GM10248 (cell line): ENCODE results near the gene PHLDA1.

Experiments used
- CTCF ChIA-PET: fragments of 300-600 bp; sonication (Branson Sonifier 250); formaldehyde crosslinking; extraction: SDS; loops from one replicate; lab custom pipeline; 2021; ENCODE audit warnings: antibody characterized with exemption; lab: Yijun Ruan, JAX
- POLR2A ChIA-PET: fragments of 350-650 bp; sonication (Branson Sonifier 250); formaldehyde crosslinking; extraction: SDS; loops from one replicate; lab custom pipeline; 2020; ENCODE audit warnings: antibody characterized with exemption; lab: Yijun Ruan, JAX
- DNase-seq: peaks from one replicate; pipeline ENCODE4 v3.0.0; 2012; ENCODE audit errors: extremely low spot score
- TF ChIP-seq, protein P1 (sequence below): IDR thresholded peaks from 2 replicates; pipeline ENCODE4 v1.5.1; 2012; ENCODE audit warnings: mild to moderate bottlenecking, low read depth; ENCODE audit errors: extremely low read depth, missing control alignments, control extremely low read depth

The PHLDA1 gene

DNA sequence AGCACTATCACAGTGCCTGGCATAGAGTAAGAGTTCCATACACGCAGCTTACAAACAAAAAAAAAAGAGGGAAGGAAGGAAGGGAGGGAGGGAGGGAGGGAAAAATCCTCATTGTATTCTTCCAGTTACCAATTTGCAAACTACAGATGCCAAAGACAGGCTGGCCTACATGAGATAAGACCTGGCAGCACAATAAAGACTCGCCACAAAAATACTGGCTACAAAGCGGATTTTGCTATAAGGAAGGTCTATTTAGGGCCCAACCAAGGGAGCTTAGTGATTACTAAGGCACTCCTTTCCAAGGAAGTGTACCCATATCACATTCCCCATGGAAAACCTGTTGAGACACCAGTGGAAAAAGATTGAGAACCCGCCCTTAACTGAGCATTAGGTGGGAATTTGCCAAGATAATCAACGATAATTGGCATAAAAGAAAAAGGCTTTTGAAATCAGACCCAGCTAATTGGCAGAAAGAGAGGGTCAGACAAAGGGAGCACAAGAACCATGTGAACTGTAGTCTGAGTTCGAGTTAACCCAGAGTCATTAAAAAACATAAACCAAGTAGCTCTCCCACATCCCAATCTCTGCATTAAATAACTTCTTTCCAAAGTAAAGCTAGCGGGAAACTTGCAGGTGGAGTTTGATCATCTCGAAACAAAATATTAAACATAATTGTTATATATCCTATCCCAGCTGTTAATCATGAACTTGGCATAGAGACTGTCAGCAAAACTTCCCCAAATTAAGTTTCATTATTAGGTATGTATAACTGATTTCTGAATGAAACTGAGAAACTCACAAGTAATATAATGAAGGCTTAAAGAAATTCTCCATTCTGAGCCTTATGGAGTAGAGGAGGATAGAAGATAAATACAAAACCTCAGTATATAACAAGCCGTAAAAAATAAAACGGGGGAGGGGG lies 50.1 kb downstream of the PHLDA1 start:
- TF ChIP-seq, protein P1, sequence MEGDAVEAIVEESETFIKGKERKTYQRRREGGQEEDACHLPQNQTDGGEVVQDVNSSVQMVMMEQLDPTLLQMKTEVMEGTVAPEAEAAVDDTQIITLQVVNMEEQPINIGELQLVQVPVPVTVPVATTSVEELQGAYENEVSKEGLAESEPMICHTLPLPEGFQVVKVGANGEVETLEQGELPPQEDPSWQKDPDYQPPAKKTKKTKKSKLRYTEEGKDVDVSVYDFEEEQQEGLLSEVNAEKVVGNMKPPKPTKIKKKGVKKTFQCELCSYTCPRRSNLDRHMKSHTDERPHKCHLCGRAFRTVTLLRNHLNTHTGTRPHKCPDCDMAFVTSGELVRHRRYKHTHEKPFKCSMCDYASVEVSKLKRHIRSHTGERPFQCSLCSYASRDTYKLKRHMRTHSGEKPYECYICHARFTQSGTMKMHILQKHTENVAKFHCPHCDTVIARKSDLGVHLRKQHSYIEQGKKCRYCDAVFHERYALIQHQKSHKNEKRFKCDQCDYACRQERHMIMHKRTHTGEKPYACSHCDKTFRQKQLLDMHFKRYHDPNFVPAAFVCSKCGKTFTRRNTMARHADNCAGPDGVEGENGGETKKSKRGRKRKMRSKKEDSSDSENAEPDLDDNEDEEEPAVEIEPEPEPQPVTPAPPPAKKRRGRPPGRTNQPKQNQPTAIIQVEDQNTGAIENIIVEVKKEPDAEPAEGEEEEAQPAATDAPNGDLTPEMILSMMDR: no peak
- ChIA-PET CTCF (interaction anchor here (0.6 to 1.6 kb wide), 5 partner anchors 9 to 590 kb away, joined by 3 to 4 read pairs (median 3); no protein-coding TSS in a partner anchor), POLR2A (interaction anchor here (1.3 kb wide), 1 partner anchor 50 kb away, joined by 4 read pairs; the partner anchor contains the start of gene PHLDA1)
- DNase-seq: peak; percentile 35

DNA sequence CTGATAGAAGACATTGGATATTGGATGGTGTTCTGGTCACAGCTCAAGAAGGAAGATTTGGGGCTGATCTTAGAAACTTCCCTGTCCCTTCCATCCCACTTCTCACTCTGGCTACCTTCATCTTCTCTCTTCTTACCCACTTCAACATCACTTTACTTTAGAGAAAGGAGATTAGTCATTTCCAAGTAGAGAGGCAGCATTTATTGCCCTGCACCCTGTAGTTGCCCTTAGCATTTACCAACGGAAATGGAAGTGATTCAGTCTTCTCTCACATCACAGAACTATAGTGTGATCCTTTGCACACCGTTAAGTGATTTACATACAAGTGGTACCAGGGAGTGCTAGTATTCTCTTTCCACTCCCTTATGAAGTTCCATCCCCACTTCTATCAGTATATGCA lies 52.4 kb downstream of the PHLDA1 start:
- TF ChIP-seq, protein P1: no peak
- ChIA-PET CTCF (interaction anchor here (1.0 to 2.2 kb wide), 3 partner anchors 34 to 62 kb away, joined by 4 to 6 read pairs (median 4); partner anchors contain the start of gene PHLDA1), POLR2A (no interaction called here)
- no peak for DNase-seq

DNA sequence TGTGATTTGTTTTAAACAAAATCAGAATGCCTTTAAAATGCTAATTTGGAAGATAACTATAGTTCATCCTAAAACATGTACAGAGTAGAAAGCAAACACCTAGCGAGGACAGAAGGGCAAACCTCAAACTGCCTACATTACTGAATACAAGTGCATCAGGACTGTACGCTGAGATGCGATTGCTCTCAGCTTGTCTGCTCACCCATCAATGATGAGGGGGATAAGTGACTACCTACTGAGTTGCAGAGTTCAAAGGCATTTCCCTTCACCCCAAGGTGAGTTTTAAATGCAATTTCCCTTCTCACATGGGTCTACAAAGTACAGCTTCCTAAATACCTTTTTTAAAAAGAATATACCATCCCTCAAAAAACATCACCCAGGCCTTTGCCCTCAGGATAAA lies 52.9 kb downstream of the PHLDA1 start:
- POLR2A ChIA-PET: no interaction called here
- TF ChIP-seq, protein P1: no peak
- CTCF ChIA-PET: interaction anchor here (1.8 to 2.2 kb wide), 3 partner anchors 22 to 53 kb away, joined by 4 to 6 read pairs (median 6); partner anchors contain the start of gene PHLDA1
- DNase-seq: no peak

DNA sequence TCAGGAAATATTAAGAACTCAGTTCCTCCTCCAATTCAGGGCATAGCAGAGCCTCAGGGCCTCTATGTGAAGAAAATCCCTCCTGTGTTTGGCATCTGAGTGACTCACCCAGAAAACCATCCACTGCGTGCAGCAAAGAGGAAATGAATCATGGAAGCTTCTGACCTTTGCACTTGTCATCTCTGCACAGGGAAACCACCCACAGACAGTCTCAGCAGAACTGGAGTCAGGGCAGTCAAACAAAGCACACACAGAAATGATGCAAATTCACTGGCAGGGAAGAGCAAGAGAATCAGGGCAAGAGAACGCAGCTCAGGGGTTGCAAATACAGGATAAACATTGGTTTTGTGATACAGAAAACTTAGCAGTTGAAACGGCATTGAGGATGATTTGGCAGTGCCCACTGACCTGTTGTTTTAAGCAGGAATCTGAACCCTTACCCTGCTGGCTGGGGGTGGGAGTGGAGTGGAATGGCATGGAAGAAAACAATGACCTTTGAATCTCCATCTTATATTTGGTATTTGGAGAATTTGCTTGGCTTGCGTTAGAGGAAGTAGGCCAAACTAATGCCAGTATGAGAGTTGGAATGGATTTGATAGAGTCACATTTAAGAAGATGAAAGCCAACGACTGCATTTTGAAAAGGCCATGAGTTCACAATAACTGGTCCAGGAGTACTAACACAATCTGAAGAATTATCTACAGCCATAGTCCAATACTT lies 53.5 kb downstream of the PHLDA1 start:
- TF ChIP-seq, protein P1: no peak
- CTCF ChIA-PET: interaction anchor here (1.8 to 2.2 kb wide), 3 partner anchors 22 to 54 kb away, joined by 4 to 6 read pairs (median 6); partner anchors contain the start of gene PHLDA1
- POLR2A ChIA-PET: no interaction called here
- peak; percentile 75 for DNase-seq

DNA sequence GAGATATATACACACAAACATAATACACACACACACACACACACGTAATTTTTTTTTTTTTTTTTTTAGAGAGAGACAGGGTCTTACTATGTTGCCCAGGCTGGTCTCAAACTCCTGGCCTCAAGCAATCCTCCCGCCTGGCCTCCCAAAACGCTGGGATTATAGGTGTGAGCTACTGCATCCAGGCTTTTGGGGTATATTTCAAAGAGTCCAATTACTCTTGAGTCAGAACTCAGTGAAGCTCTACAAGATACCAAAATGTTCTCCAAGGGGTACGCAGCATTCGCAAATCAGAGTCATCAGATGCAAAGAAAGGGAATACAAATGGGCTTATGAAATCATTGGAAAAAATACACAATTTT lies 54.0 kb downstream of the PHLDA1 start:
- ChIA-PET CTCF (interaction anchor here (1.9 to 2.2 kb wide), 2 partner anchors 23 to 54 kb away, joined by 6 read pairs; partner anchors contain the start of gene PHLDA1), POLR2A (interaction anchor here (0.7 kb wide), 1 partner anchor 190 kb away, joined by 5 read pairs; no protein-coding TSS in a partner anchor)
- TF ChIP-seq, protein P1: no peak
- no peak for DNase-seq

DNA sequence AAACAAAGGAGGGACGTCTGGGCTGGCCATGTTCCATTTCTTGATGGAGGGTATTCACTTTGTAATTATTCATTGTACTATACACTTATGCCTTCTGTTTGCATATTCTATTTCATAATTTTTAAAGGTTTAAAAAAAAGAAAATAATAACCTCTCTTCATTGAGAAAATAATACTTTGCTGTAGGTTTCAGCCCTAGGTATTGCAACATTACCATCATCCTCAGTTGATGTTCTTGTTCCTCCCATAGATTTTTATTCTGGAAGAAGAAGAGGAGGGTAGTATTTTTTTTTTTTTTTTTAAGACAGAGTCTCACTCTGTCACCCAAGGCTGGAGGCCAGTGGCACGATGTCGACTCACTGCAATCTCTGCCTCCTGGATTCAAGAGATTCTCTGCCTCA lies 54.7 kb downstream of the PHLDA1 start:
- ChIA-PET CTCF (interaction anchor here (1.9 to 2.2 kb wide), 2 partner anchors 24 to 55 kb away, joined by 6 read pairs; partner anchors contain the start of gene PHLDA1), POLR2A (interaction anchor here (0.7 kb wide), 1 partner anchor 189 kb away, joined by 5 read pairs; no protein-coding TSS in a partner anchor)
- TF ChIP-seq, protein P1: no peak
- no peak for DNase-seq
